HCT116 (cell line): ENCODE measurements around the gene OTOP3. TPM values are rescaled to one million over a fixed set of nuclear protein-coding genes. Genes with fewer than 3 reads are reported as not detected.

Experiments
- ATAC-seq: fragments of 200-7000 bp; cut with Tn5 transposase; 2 replicates; pipeline ENCODE4 v1.9.1; 2020; ENCODE audit warnings: mild to moderate bottlenecking, moderate library complexity
- BruUV-seq: library from RNA; stranded (reverse); fragments of 400-500 nt; replicated peaks from 2 replicates; lab custom pipeline; 2021; lab: Mats Ljungman, UMichigan
- CTCF ChIA-PET: fragments of 300-600 bp; sonication (Branson Sonifier 250); formaldehyde crosslinking; loops from one replicate; lab custom pipeline; 2021; ENCODE audit warnings: antibody characterized with exemption; lab: Charles Lee
- POLR2A ChIA-PET: fragments of 300-600, 350-600 bp; sonication (Branson Sonifier 250); formaldehyde crosslinking; loops from one replicate; lab custom pipeline; 2021; ENCODE audit warnings: antibody characterized with exemption; lab: Charles Lee
- RAD21 ChIA-PET, 2 experiments: fragments of 300-600 bp; sonication (Branson Sonifier 250); formaldehyde crosslinking; loops; one replicate each; lab custom pipeline; 2023; ENCODE audit warnings: low total read pairs in 2 of 2; ENCODE audit not compliant: uncharacterized antibody in 2 of 2, unreplicated experiment in 2 of 2, low non-redundant PET in 1 of 2; lab: Charles Lee
- DNase-seq: peaks from one replicate; pipeline ENCODE4 v3.0.0-alpha.2; 2010; ENCODE audit warnings: low read depth, low spot score
- H2AFZ ChIP-seq: fragments of 200-600 bp; shearing (Covaris generic), sonication (generic); 2 replicates; pipeline ENCODE4 v1.6.1; 2017; ENCODE audit warnings: low read depth, mixed run types, mixed read lengths, antibody characterized with exemption, low read length; ENCODE audit not compliant: poor library complexity, severe bottlenecking
- H3K27ac ChIP-seq: 2 replicates; pipeline ENCODE4 v1.5.1; 2012; ENCODE audit warnings: low read depth, low read length
- H3K27me3 ChIP-seq: fragments of 200-600 bp; sonication (generic); 2 replicates; pipeline ENCODE4 v1.6.1; 2016; ENCODE audit warnings: mixed run types, low read length, mixed read lengths; ENCODE audit not compliant: insufficient read depth
- H3K36me3 ChIP-seq, 2 experiments: fragments of 200-500 bp in 1 of 2; fragments of 200-600 bp in 1 of 2; sonication (Bioruptor generic) in 1 of 2; sonication (generic) in 1 of 2; 2 replicates each; pipeline versions ENCODE4 v1.5.1 to v1.6.1; 2014 to 2016; ENCODE audit warnings: low read length in 2 of 2, inconsistent platforms in 1 of 2, mixed read lengths in 1 of 2, mixed run types in 1 of 2; ENCODE audit not compliant: insufficient read depth in 2 of 2, control insufficient read depth in 1 of 2
- H3K4me1 ChIP-seq, 2 experiments: fragments of 200-600 bp in 1 of 2; sonication (generic) in 1 of 2; 2 replicates each; pipeline versions ENCODE4 v1.5.1 to v1.6.1; 2012 to 2017; ENCODE audit warnings: low read length in 2 of 2, inconsistent platforms in 1 of 2, mild to moderate bottlenecking in 1 of 2, mixed read lengths in 1 of 2, mixed run types in 1 of 2, moderate library complexity in 1 of 2; ENCODE audit not compliant: insufficient read depth in 2 of 2, control insufficient read depth in 1 of 2
- H3K4me2 ChIP-seq: fragments of 200-600 bp; sonication (generic); 2 replicates; pipeline ENCODE4 v1.6.1; 2017; ENCODE audit warnings: mixed run types, low read length, mixed read lengths
- H3K4me3 ChIP-seq, 2 experiments: fragments of 200-600 bp in 1 of 2; sonication (generic) in 1 of 2; replicated peaks in 1 of 2; 2 replicates each; pipeline ENCODE4 v1.5.1; 2011 to 2016; ENCODE audit warnings: low read length in 2 of 2, control low read depth in 1 of 2, low read depth in 1 of 2, mild to moderate bottlenecking in 1 of 2, mixed read lengths in 1 of 2, mixed run types in 1 of 2
- H3K79me2 ChIP-seq: fragments of 200-600 bp; sonication (generic); 2 replicates; pipeline ENCODE4 v1.6.1; 2017; ENCODE audit warnings: mild to moderate bottlenecking, mixed run types, low read length, moderate library complexity, mixed read lengths; ENCODE audit not compliant: insufficient read depth
- H3K9ac ChIP-seq: fragments of 200-600 bp; sonication (generic); 2 replicates; pipeline ENCODE4 v1.6.1; 2016; ENCODE audit warnings: low read length, mixed read lengths
- H3K9me2 ChIP-seq: fragments of 200-600 bp; sonication (generic), shearing (Covaris generic); 2 replicates; pipeline ENCODE4 v1.6.1; 2017; ENCODE audit warnings: mixed run types, mild to moderate bottlenecking, moderate library complexity; ENCODE audit not compliant: insufficient read depth
- H3K9me3 ChIP-seq, 2 experiments: fragments of 200-500 bp in 1 of 2; fragments of 200-600 bp in 1 of 2; sonication (Bioruptor generic) in 1 of 2; sonication (generic) in 1 of 2; 2 replicates each; pipeline ENCODE4 v1.6.1; 2014 to 2017; ENCODE audit warnings: low read length in 2 of 2, mixed read lengths in 2 of 2, inconsistent platforms in 1 of 2, low read depth in 1 of 2, mild to moderate bottlenecking in 1 of 2, mixed run types in 1 of 2, moderate library complexity in 1 of 2; ENCODE audit not compliant: control insufficient read depth in 1 of 2, insufficient read depth in 1 of 2
- H4K20me1 ChIP-seq: fragments of 200-600 bp; sonication (generic), shearing (Covaris generic); 2 replicates; pipeline ENCODE4 v1.6.1; 2017; ENCODE audit warnings: mixed run types, mild to moderate bottlenecking, moderate library complexity; ENCODE audit not compliant: insufficient read depth
- CEBPB ChIP-seq: IDR thresholded peaks from 2 replicates; pipeline ENCODE4 v1.6.1; 2012; ENCODE audit warnings: low read depth
- EGR1 ChIP-seq: IDR thresholded peaks from 2 replicates; pipeline ENCODE4 v1.6.1; 2012; ENCODE audit warnings: low read depth
- EZH2 ChIP-seq: fragments of 200-600 bp; sonication (generic); IDR thresholded peaks from 2 replicates; pipeline ENCODE4 v1.6.1; 2017; ENCODE audit warnings: antibody characterized with exemption, mixed run types
- EZH2phosphoT487 ChIP-seq: fragments of 200-600 bp; IDR thresholded peaks from 2 replicates; pipeline ENCODE4 v1.6.1; 2018; ENCODE audit warnings: antibody characterized with exemption, borderline replicate concordance
- JUND ChIP-seq: IDR thresholded peaks from 2 replicates; pipeline ENCODE4 v1.6.1; 2012
- POLR2A ChIP-seq: IDR thresholded peaks from 2 replicates; pipeline ENCODE4 v1.7.0; 2011; ENCODE audit warnings: borderline replicate concordance; ENCODE audit not compliant: insufficient read depth, insufficient read length; ENCODE audit errors: extremely low read depth
- SP1 ChIP-seq: IDR thresholded peaks from 2 replicates; pipeline ENCODE4 v1.6.1; 2012; ENCODE audit warnings: low read depth
- SRF ChIP-seq: IDR thresholded peaks from 2 replicates; pipeline ENCODE4 v1.6.1; 2012; ENCODE audit warnings: low read depth
- TCF7L2 ChIP-seq: IDR thresholded peaks from 2 replicates; pipeline ENCODE4 v1.7.0; 2011; ENCODE audit warnings: borderline replicate concordance, inconsistent platforms; ENCODE audit not compliant: insufficient read depth, insufficient read length; ENCODE audit errors: extremely low read depth
- YY1 ChIP-seq: IDR thresholded peaks from 2 replicates; pipeline ENCODE4 v1.6.1; 2011; ENCODE audit warnings: low read length, low read depth, moderate library complexity, mild to moderate bottlenecking; ENCODE audit not compliant: insufficient replicate concordance; ENCODE audit errors: extremely low read depth
- intact Hi-C: fragments of 100-400 bp; cut with micrococcal nuclease; formaldehyde crosslinking; loops from 2 replicates; pipeline ENCODE4 v1.10.0; 2022
- total RNA-seq: library from RNA; stranded (reverse); gene quantifications from one replicate; pipeline ENCODE4 v1.2.1, GENCODE V29; 2021; ENCODE audit not compliant: unreplicated experiment
- TF ChIP-seq, protein P1 (sequence below): IDR thresholded peaks from 2 replicates; pipeline ENCODE4 v1.6.1; 2012
- TF ChIP-seq, protein P2 (sequence below): IDR thresholded peaks from 2 replicates; pipeline ENCODE4 v1.6.1; 2012
- TF ChIP-seq, protein P3 (sequence below), 3 experiments: fragments of 200-600 bp in 1 of 3; sonication (generic) in 1 of 3; IDR thresholded peaks in 2 of 3; conservative IDR thresholded peaks in 1 of 3; 2 replicates each; pipeline ENCODE4 v1.5.1; 2012 to 2017; ENCODE audit warnings: low read depth in 2 of 3, low read length in 2 of 3, antibody characterized with exemption in 1 of 3, borderline replicate concordance in 1 of 3, control low read depth in 1 of 3, mild to moderate bottlenecking in 1 of 3, mixed read lengths in 1 of 3, mixed run types in 1 of 3, moderate library complexity in 1 of 3; ENCODE audit not compliant: insufficient read depth in 1 of 3

Gene OTOP3
- total RNA-seq, 1 experiment from 2014 or later, result not detected

DNA sequence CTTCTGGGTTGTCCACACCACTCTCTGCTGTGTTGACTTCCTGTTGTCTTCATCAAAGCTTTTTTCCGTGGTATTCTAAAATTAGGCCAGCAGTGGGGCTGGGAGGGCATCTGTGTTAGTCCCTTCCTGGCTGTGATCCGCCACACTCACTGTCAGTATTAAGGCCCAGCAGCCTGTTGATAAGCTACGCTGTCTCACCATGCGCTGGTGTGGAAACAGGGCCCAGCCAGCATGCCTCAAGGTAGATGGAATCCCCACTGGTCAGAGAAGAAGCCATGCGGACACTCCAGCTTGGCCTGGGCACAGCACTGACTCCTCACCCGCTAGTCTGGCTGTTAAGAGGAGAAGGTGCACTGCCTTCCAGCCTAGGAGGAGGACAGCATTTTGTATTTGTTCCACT is 63.1 kb downstream of the OTOP3 start:
- intact Hi-C loops, result no loop called here
- H3K36me3 ChIP-seq, result peaks cover 7 to 19% of the 10 kb centered on the region in 2 experiments; a peak in 2 of 4 replicates
- no peaks in the 10 kb centered on the region for H3K9me3 ChIP-seq
- no TSS peak for BruUV-seq
- H3K27ac ChIP-seq, result no peak overlapping the region
- no peak overlapping the region for H3K4me3 ChIP-seq
- TF ChIP-seq TCF7L2, result no peak
- TF ChIP-seq EZH2phosphoT487, result no peak
- no peak for TF ChIP-seq CEBPB
- TF ChIP-seq EGR1, result no peak
- TF ChIP-seq EZH2, result no peak
- TF ChIP-seq, protein P1, sequence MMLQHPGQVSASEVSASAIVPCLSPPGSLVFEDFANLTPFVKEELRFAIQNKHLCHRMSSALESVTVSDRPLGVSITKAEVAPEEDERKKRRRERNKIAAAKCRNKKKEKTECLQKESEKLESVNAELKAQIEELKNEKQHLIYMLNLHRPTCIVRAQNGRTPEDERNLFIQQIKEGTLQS, result no peak
- TF ChIP-seq YY1, result no peak
- TF ChIP-seq, protein P2, sequence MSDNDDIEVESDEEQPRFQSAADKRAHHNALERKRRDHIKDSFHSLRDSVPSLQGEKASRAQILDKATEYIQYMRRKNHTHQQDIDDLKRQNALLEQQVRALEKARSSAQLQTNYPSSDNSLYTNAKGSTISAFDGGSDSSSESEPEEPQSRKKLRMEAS, result no peak
- TF ChIP-seq, protein P3, sequence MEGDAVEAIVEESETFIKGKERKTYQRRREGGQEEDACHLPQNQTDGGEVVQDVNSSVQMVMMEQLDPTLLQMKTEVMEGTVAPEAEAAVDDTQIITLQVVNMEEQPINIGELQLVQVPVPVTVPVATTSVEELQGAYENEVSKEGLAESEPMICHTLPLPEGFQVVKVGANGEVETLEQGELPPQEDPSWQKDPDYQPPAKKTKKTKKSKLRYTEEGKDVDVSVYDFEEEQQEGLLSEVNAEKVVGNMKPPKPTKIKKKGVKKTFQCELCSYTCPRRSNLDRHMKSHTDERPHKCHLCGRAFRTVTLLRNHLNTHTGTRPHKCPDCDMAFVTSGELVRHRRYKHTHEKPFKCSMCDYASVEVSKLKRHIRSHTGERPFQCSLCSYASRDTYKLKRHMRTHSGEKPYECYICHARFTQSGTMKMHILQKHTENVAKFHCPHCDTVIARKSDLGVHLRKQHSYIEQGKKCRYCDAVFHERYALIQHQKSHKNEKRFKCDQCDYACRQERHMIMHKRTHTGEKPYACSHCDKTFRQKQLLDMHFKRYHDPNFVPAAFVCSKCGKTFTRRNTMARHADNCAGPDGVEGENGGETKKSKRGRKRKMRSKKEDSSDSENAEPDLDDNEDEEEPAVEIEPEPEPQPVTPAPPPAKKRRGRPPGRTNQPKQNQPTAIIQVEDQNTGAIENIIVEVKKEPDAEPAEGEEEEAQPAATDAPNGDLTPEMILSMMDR (IDR thresholded peaks at IDR 0.05 in 2 of 3, conservative IDR thresholded peaks at IDR 0.05 in 1 of 3; ENCODE audit: borderline replicate concordance in 1 of 3, insufficient read depth in 1 of 3, low read depth in 2 of 3, low read length in 2 of 3), result no peak
- TF ChIP-seq JUND, result no peak
- TF ChIP-seq SRF, result no peak
- no peak for TF ChIP-seq SP1
- no peak for TF ChIP-seq POLR2A
- TF ChIP-seq, all 23 proteins: peak for 0
- ChIA-PET CTCF (interaction anchor here (1.5 kb wide), 1 partner anchor 37 kb away, joined by 4 read pairs; no protein-coding TSS in a partner anchor), RAD21 (no interaction called here), POLR2A (no interaction called here)
- Histone ChIP-seq H3K27me3 (no peaks in the 10 kb centered on the region), H3K79me2 (0 out of 2 replicates have a peak, but pooled peaks cover 4% of the 10 kb centered on the region), H3K4me1 (peaks cover 0 to 5% of the 10 kb centered on the region in 2 experiments; a peak in 2 of 4 replicates), H3K9me2 (no peaks in the 10 kb centered on the region), H2AFZ (no peak overlapping the region), H3K9ac (no peak overlapping the region), H3K4me2 (no peak overlapping the region), H4K20me1 (no peaks in the 10 kb centered on the region)
- DNase-seq, result no peak
- no peak for ATAC-seq
